HS-27A (cell line): ENCODE results near the gene ITIH1.

Experiments
- DNase-seq: peaks from one replicate; pipeline ENCODE4 v3.0.0-alpha.2; 2012; ENCODE audit warnings: low read depth, missing footprints

The ITIH1 gene

DNA sequence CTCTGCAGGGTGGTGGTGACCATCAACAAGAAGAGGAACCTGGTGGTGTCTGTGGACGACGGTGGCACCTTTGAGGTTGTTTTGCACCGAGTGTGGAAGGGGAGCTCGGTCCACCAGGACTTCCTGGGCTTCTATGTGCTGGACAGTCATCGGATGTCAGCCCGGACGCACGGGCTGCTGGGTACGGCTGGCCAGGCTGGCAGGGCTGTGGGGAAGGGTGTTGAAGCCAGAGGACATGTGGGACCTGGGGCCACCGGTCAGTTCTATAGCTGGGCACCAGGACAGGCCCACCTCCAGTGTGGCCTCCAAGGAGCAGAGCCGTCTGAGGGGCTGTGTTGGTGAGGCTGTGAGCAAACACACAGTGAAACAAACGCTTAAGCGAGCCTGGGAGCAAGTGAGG is 13.3 kb downstream of the ITIH1 start:
- DNase-seq: no peak

GRCh38 chr3:52791366-52791765 is 14.0 kb downstream of the ITIH1 start:
- no peak for DNase-seq

- no peak for DNase-seq
Measured at GRCh38 chr3:52791928-52792327, 14.5 kb downstream of the ITIH1 start.

GRCh38 chr3:52792413-52792812 is 15.0 kb downstream of the ITIH1 start:
- no peak for DNase-seq

GRCh38 chr3:52792961-52793695 is 15.7 kb downstream of the ITIH1 start:
- no peak for DNase-seq

DNA sequence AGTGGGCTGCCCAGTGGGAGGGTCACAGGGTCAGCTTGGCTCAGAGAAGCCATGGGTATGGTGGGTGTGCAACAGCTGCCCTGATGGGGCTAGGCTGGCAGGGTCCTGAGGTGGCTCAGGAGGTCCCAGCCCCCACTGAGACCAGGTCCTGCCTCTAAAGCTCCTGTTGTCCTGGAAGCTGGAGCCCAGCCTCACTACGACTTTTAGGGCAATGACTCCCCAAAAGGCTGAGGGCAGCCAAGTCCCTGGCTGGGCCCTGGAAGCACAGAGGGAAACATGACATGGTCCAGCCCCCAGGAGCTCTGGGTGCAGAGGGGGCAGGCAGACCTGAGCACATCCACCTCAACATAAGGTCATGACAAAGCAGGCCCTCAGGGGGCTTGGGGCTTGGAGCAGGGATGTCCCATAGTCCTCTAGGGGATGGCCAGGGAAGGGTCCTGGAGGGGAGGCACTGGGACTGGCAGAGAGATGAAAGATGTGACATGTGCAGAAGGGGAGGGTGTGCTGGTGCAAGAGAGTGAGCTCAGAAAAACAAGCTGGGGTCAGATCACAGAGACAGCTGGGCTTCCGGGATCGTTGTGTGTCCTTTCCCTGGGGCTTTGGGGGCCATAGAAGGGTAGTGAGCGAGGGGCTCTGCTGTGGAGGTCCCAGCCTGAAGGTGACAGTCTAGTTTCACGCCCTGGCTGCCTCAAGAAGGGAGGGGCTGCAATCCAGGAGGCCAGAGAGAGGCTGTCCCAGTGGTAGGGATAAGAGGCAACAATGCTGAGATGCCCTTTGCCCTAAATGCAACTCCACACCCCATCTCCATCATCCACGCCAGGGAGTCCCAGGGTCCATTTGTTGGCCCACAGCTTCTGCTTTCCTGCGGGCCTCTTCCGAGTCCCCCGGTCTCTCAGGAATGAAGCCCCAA is 16.6 kb downstream of the ITIH1 start:
- no peak for DNase-seq

DNA sequence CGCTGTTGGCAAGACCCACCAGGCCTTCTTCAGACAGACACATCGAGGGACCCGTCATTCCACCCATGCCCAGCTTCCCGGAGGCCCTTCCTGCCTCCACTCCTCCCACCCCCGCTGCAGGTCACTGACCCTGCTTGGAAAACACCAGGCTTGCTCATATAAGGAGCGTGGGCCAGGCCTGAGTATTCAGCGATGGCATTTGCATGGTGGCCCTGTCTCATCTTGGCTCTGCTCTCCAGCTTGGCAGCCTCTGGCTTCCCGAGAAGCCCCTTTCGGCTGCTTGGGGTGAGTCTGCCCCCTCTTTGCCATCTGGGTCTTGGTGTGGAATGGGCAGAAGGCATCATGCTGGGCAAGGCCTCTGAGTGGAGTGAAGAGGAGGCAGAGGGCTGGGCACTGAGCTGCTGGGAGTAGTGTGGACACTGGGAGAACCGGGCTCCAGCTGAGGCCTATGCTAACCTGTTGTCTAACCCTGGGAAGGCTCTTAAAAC is 17.3 kb downstream of the ITIH1 start, which contains the start of gene ITIH3:
ITIH3 (plus strand) TSS at position 185 of the 488 bp plus-strand sequence; CDS start at position 193, 8 bp downstream.
- DNase-seq: no peak

- DNase-seq: no peak
Measured at GRCh38 chr3:52795298-52795900, 18.0 kb downstream of the ITIH1 start.

- no peak for DNase-seq
Measured at GRCh38 chr3:52796411-52796810, 19.0 kb downstream of the ITIH1 start.

- DNase-seq: no peak
Measured at GRCh38 chr3:52798376-52798977, 21.1 kb downstream of the ITIH1 start.

DNA sequence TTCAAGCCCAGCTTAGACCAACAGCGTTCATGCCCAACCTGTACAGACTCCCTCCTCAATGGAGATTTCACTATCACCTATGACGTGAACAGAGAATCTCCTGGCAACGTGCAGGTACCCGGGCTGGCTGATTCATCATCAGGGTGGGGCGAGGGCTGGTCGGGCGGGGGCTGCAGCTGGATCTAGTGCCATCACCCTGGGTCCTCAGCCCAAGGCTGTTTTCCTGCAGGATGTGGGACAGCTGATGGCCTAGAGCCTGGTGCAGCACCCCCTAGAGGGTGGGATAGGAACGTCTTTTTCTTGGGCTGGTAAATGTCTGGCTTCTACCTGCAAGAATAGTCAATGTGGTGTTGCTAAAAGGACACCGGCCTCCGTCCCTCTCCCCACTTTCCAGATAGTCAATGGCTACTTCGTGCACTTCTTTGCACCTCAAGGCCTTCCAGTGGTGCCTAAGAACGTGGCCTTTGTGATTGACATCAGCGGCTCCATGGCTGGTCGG is 21.6 kb downstream of the ITIH1 start:
- no peak for DNase-seq

GRCh38 chr3:52800079-52800478 is 22.7 kb downstream of the ITIH1 start:
- DNase-seq: no peak

DNA sequence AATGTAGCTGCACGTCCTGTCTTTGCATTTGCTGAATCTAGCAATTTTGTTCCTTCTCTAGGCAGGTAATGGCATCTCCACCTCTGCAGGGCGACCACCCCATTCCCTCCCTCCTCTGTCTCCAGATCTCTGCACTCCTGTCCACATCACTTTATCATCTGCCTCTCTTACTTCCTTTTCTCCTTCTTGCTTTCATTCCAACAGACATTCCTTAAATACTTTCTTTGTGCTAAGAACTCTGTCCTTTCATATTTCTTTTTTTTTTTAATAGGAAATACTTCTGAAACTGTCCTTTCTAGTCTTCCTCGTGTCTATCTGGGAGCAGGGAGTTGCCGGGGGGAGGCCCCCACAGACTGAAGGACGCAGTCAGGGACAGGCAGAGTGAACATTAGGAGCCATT is 24.4 kb downstream of the ITIH1 start:
- DNase-seq: no peak

GRCh38 chr3:52805270-52806039 is 28.1 kb downstream of the ITIH1 start:
- DNase-seq: no peak

DNA sequence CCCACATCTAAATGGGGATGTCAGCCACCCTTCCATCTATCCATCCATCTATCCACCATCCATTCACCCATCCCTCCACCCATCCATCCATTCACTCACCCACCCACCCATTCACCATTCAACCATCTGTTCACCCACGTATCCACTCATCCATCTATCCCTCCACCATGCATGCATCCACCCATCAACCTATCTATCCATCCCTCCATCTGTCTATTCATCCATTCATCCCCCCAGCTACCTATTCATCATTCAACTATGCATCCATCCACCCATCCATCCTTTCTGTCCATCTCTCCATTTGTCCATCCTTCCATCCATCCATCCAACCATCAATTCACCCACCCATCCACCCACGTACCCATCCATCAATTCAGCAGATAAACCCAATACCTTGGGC is 31.8 kb downstream of the ITIH1 start:
- DNase-seq: no peak

DNA sequence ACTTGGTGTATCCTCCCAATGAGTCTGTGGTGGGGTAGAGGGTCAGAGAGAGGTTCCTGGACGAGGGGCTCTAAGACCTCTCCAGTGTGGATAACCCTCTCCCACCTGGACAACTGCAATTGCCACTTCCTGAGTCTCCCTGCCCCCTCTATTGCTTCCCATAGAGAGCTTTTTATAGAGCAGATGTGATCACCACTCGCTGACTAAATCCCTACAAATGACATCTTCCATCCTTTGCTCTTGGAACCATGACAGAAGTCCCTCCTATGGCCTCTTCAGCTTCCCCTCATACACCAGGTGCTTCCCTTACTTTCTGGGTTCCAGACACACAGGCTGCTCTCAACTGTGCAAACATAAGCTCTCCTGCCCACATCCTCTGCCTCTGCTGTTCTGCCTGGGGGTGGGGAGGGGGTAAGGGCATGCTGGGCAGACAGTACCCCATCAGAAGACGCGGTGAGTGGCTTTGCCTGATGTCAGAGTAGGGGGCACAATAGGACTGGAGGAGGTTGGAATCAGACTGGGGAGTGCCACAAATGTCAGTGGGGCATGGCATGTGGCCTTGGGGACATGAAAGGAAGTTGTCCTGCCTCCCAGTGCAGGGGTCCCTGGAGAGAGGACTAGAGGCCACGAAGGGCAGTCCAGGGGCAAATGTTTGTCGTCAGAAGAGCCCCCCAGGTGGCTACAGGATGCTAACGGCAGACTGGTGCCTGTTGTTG is 32.4 kb downstream of the ITIH1 start:
- DNase-seq: no peak

GRCh38 chr3:52810923-52811322 is 33.5 kb downstream of the ITIH1 start:
- DNase-seq: no peak

- DNase-seq: no peak
Measured at GRCh38 chr3:52811452-52812011, 34.1 kb downstream of the ITIH1 start.

DNA sequence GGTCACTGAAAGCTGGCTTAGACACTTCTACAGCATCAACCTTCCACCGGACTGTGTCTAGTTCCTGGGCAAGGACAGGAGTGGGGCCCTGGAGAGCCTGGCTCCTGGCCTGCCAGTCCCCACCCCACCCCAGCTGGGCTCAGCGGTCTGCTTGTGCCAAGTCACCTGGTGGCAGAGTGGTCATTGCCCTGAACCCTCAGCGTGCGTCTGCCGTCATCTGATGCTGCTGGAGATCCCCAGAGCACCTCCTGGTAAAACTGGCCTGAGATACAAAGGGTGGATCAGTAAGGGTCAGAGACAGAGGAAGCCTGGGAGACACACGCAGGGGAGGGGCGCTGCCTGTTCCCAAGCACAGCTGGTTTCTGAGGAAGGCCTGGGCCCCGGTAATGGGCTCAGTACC is 36.4 kb downstream of the ITIH1 start:
- DNase-seq: no peak

GRCh38 chr3:52816199-52816598 is 38.8 kb downstream of the ITIH1 start:
- DNase-seq: no peak
